Colonic mucosa (tissue), 4 donors: ENCODE measurements around the gene TPRG1L. TPM values are rescaled to one million over a fixed set of nuclear protein-coding genes. Genes with fewer than 3 reads are reported as not detected.

Experiments
- DNase-seq: peaks from one replicate; pipeline ENCODE4 v3.0.0-alpha.2; 2020
- H3K27ac ChIP-seq: fragments of 200-600 bp; one replicate; pipeline ENCODE4 v1.8.0; 2021
- H3K27me3 ChIP-seq: fragments of 200-600 bp; one replicate; pipeline ENCODE4 v1.8.0; 2021
- H3K36me3 ChIP-seq: fragments of 200-600 bp; one replicate; pipeline ENCODE4 v1.8.0; 2021
- H3K4me1 ChIP-seq: fragments of 200-600 bp; one replicate; pipeline ENCODE4 v1.8.0; 2021; ENCODE audit warnings: mild to moderate bottlenecking
- H3K4me3 ChIP-seq: fragments of 200-600 bp; one replicate; pipeline ENCODE4 v1.8.0; 2021
- H3K9ac ChIP-seq, 2 donors: one replicate each; pipeline ENCODE4 v1.7.0; 2013; ENCODE audit warnings: control low read depth in 2 of 2, low read depth in 2 of 2, low read length in 2 of 2
- H3K9me3 ChIP-seq: fragments of 200-600 bp; one replicate; pipeline ENCODE4 v1.8.0; 2021
- CTCF ChIP-seq: fragments of 200-600 bp; IDR thresholded peaks from one replicate; pipeline ENCODE4 v1.8.0; 2022; ENCODE audit warnings: antibody characterized with exemption, mild to moderate bottlenecking
- intact Hi-C: fragments of 100-400 bp; cut with DNase I; formaldehyde crosslinking; loops from one replicate; pipeline ENCODE4 v1.14.1; 2022
- total RNA-seq, 2 donors: library from RNA; stranded (reverse); fragmentation: NEBNext Ultra II Directional in 1 of 2; extraction: Animal tissue kit (Norgen Biotek cat#: 25700) in 1 of 2; gene quantifications; one replicate each; pipeline ENCODE4 v1.2.1, GENCODE V29; 2021
- donor health status: healthy.
- donor health status: DM: no; HTN: no; CAD: no.
- donor health status: DM: no; HTN: no; CAD: no.

Gene TPRG1L
- total RNA-seq, 2 donors from 2014 or later: 63.0 to 81.5 TPM

GRCh38 chr1:3614755-3615742 lies 9.8 kb upstream of the TPRG1L start:
- Histone ChIP-seq H3K4me1 (peaks cover 8% of the 10 kb centered on the region), H3K9me3 (no peaks in the 10 kb centered on the region), H3K4me3 (no peak overlapping the region), H3K9ac (no peak overlapping the region), H3K27ac (no peak overlapping the region), H3K27me3 (peaks cover 7% of the 10 kb centered on the region), H3K36me3 (no peaks in the 10 kb centered on the region)
- intact Hi-C loops: loop anchor here (5.0 kb wide), 1 partner anchor 48 kb away; no protein-coding TSS in a partner anchor
- no peak for DNase-seq
- peak; percentile 55 for TF ChIP-seq CTCF

GRCh38 chr1:3616861-3617260 lies 8.0 kb upstream of the TPRG1L start:
- H3K4me1 ChIP-seq: no peaks in the 10 kb centered on the region
- no peak for DNase-seq
- H3K27me3 ChIP-seq: no peaks in the 10 kb centered on the region
- no peaks in the 10 kb centered on the region for H3K9me3 ChIP-seq
- no peak for TF ChIP-seq CTCF
- intact Hi-C loops: loop anchor here (5.0 kb wide), 1 partner anchor 50 kb away; no protein-coding TSS in a partner anchor
- H3K4me3 ChIP-seq: no peak overlapping the region
- no peak overlapping the region for H3K27ac ChIP-seq
- no peak overlapping the region for H3K9ac ChIP-seq
- H3K36me3 ChIP-seq: no peaks in the 10 kb centered on the region

GRCh38 chr1:3617806-3618345 lies 6.9 kb upstream of the TPRG1L start:
- Histone ChIP-seq H3K27ac (no peak overlapping the region), H3K9ac (no peak overlapping the region), H3K4me1 (no peaks in the 10 kb centered on the region), H3K36me3 (no peaks in the 10 kb centered on the region), H3K27me3 (no peaks in the 10 kb centered on the region), H3K9me3 (no peaks in the 10 kb centered on the region), H3K4me3 (no peak overlapping the region)
- DNase-seq: no peak
- intact Hi-C loops: loop anchor here (2.0 to 5.0 kb wide), 2 partner anchors 51 to 125 kb away; no protein-coding TSS in a partner anchor
- no peak for TF ChIP-seq CTCF

GRCh38 chr1:3618531-3618880 lies 6.3 kb upstream of the TPRG1L start:
- H3K9ac ChIP-seq: no peak overlapping the region
- no peak overlapping the region for H3K27ac ChIP-seq
- no peaks in the 10 kb centered on the region for H3K4me1 ChIP-seq
- TF ChIP-seq CTCF: no peak
- H3K36me3 ChIP-seq: no peaks in the 10 kb centered on the region
- no peak for DNase-seq
- H3K27me3 ChIP-seq: no peaks in the 10 kb centered on the region
- intact Hi-C loops: loop anchor here (2.0 to 5.0 kb wide), 2 partner anchors 51 to 126 kb away; no protein-coding TSS in a partner anchor
- no peak overlapping the region for H3K4me3 ChIP-seq
- H3K9me3 ChIP-seq: no peaks in the 10 kb centered on the region

GRCh38 chr1:3618881-3619671 lies 5.7 kb upstream of the TPRG1L start:
- peak; percentile 79 for DNase-seq
- no peak overlapping the region for H3K27ac ChIP-seq
- no peaks in the 10 kb centered on the region for H3K9me3 ChIP-seq
- TF ChIP-seq CTCF: peak; percentile 84
- H3K4me1 ChIP-seq: no peaks in the 10 kb centered on the region
- no peak overlapping the region for H3K4me3 ChIP-seq
- no peak overlapping the region for H3K9ac ChIP-seq
- intact Hi-C loops: loop anchor here (2.0 to 5.0 kb wide), 2 partner anchors 52 to 126 kb away; no protein-coding TSS in a partner anchor
- no peaks in the 10 kb centered on the region for H3K27me3 ChIP-seq
- H3K36me3 ChIP-seq: no peaks in the 10 kb centered on the region
